Endothelial cell of umbilical vein (primary cell): Measurements from ENCODE around the gene GLRA1. TPM values are rescaled to one million over a fixed set of nuclear protein-coding genes. Genes with fewer than 3 reads are reported as not detected.

Experiments
- BruUV-seq: library from RNA; stranded (reverse); fragments of 400-500 nt; replicated peaks from 2 replicates; lab custom pipeline; 2021; lab: Mats Ljungman, UMichigan
- CTCF ChIA-PET: fragments of 300-600, 350-600 bp; sonication (Branson Sonifier 250); formaldehyde crosslinking; loops from one replicate; lab custom pipeline; 2021; ENCODE audit warnings: antibody characterized with exemption, inconsistent platforms; lab: Charles Lee
- POLR2A ChIA-PET: fragments of 300-600, 350-600 bp; sonication (Branson Sonifier 250); formaldehyde crosslinking; loops from one replicate; lab custom pipeline; 2021; ENCODE audit warnings: antibody characterized with exemption, inconsistent platforms; lab: Charles Lee
- DNase-seq: peaks from one replicate; pipeline ENCODE4 v3.0.0-alpha.2; 2011; ENCODE audit warnings: low read depth, low spot score
- FAIRE-seq: peaks from 2 replicates; lab custom pipeline; 2011; peaks lifted over from hg19 to GRCh38; lab: Jason Lieb, UNC
- H2AFZ ChIP-seq: 2 replicates; pipeline ENCODE4 v1.6.0; 2012; ENCODE audit warnings: low read depth, low read length, control low read depth, inconsistent platforms
- H3K27ac ChIP-seq: 2 replicates; pipeline ENCODE4 v1.5.1; 2011; ENCODE audit warnings: low read depth, mild to moderate bottlenecking, control low read depth, low read length, moderate library complexity; ENCODE audit not compliant: insufficient read depth
- H3K27me3 ChIP-seq, 2 experiments: 2 replicates each; pipeline versions ENCODE4 v1.6.0 to v1.6.1; 2011; ENCODE audit warnings: low read length in 2 of 2, mixed read lengths in 1 of 2; ENCODE audit not compliant: control insufficient read depth in 2 of 2, insufficient read depth in 2 of 2
- H3K36me3 ChIP-seq, 2 experiments: 2 replicates in 1 of 2; 3 replicates in 1 of 2; pipeline ENCODE4 v1.5.1; 2011; ENCODE audit warnings: low read length in 2 of 2, mild to moderate bottlenecking in 1 of 2, moderate library complexity in 1 of 2; ENCODE audit not compliant: control insufficient read depth in 2 of 2, insufficient read depth in 2 of 2; ENCODE audit errors: extremely low read depth in 1 of 2
- H3K4me1 ChIP-seq: 3 replicates; pipeline ENCODE4 v1.5.1; 2011; ENCODE audit warnings: mild to moderate bottlenecking, low read length; ENCODE audit not compliant: control insufficient read depth, insufficient read depth; ENCODE audit errors: extremely low read depth
- H3K4me2 ChIP-seq: 2 replicates; pipeline ENCODE4 v1.6.1; 2011; ENCODE audit warnings: low read length, control low read depth, mixed read lengths; ENCODE audit not compliant: insufficient read depth
- H3K4me3 ChIP-seq, 3 experiments: fragments of 200-600 bp in 1 of 3; sonication (generic), shearing (Covaris generic) in 1 of 3; replicated peaks in 1 of 3; 2 replicates each; pipeline ENCODE4 v1.5.1; 2011 to 2016; ENCODE audit warnings: control low read depth in 3 of 3, low read length in 3 of 3, mild to moderate bottlenecking in 2 of 3, inconsistent platforms in 1 of 3, low read depth in 1 of 3, moderate library complexity in 1 of 3; ENCODE audit not compliant: insufficient read depth in 1 of 3
- H3K79me2 ChIP-seq: 2 replicates; pipeline ENCODE4 v1.6.0; 2012; ENCODE audit warnings: low read length, inconsistent platforms; ENCODE audit not compliant: control insufficient read depth, insufficient read depth
- H3K9ac ChIP-seq: replicated peaks from 2 replicates; pipeline ENCODE3; 2011; ENCODE audit warnings: low read length, control low read depth; ENCODE audit not compliant: insufficient read depth; ENCODE audit errors: extremely low read depth
- H3K9me1 ChIP-seq: replicated peaks from 3 replicates; pipeline ENCODE4 v1.6.0; 2011; ENCODE audit warnings: mild to moderate bottlenecking, low read length; ENCODE audit not compliant: control insufficient read depth, insufficient read depth; ENCODE audit errors: extremely low read depth
- H3K9me3 ChIP-seq: replicated peaks from 2 replicates; pipeline ENCODE4 v1.5.1; 2012; ENCODE audit warnings: low read length, inconsistent platforms; ENCODE audit not compliant: control insufficient read depth, insufficient read depth
- H4K20me1 ChIP-seq: replicated peaks from 2 replicates; pipeline ENCODE3; 2011; ENCODE audit warnings: mild to moderate bottlenecking, low read length; ENCODE audit not compliant: control insufficient read depth, insufficient read depth; ENCODE audit errors: extremely low read depth
- EZH2 ChIP-seq: IDR thresholded peaks from 2 replicates; pipeline ENCODE4 v1.6.1; 2012; ENCODE audit warnings: borderline replicate concordance, low read depth, mild to moderate bottlenecking, moderate library complexity, low read length, inconsistent platforms; ENCODE audit not compliant: severe bottlenecking
- FOS ChIP-seq: IDR thresholded peaks from 2 replicates; pipeline ENCODE4 v1.6.1; 2011; ENCODE audit warnings: mild to moderate bottlenecking, low read length, moderate library complexity, borderline replicate concordance; ENCODE audit not compliant: insufficient read depth
- GATA2 ChIP-seq: IDR thresholded peaks from 2 replicates; pipeline ENCODE4 v1.7.0; 2011; ENCODE audit warnings: low read depth, mild to moderate bottlenecking, moderate library complexity, mixed read lengths, low read length; ENCODE audit not compliant: insufficient read length, insufficient read depth
- JUN ChIP-seq: IDR thresholded peaks from 2 replicates; pipeline ENCODE4 v1.6.1; 2011; ENCODE audit warnings: borderline replicate concordance, low read depth; ENCODE audit not compliant: insufficient read length, insufficient read depth
- MYC ChIP-seq: IDR thresholded peaks from one replicate; pipeline ENCODE4 v1.6.1; 2011; ENCODE audit warnings: mild to moderate bottlenecking, low read depth, low read length
- POLR2A ChIP-seq: IDR thresholded peaks from 2 replicates; pipeline ENCODE4 v1.6.1; 2012; ENCODE audit warnings: low read depth, mild to moderate bottlenecking, control low read depth, low read length
- POLR2AphosphoS5 ChIP-seq: IDR thresholded peaks from 2 replicates; pipeline ENCODE4 v1.6.1; 2012; ENCODE audit warnings: low read depth, mild to moderate bottlenecking, control low read depth, low read length, moderate library complexity; ENCODE audit not compliant: insufficient read depth
- dilution Hi-C: fragments of 300-500 bp; cut with MboI; formaldehyde crosslinking; loops from one replicate; pipeline ENCODE4 v1.15.0; 2019; ENCODE audit warnings: low sequenced_read_pairs; ENCODE audit not compliant: extremely low pct_ligation_motif_present
- intact Hi-C: fragments of 100-400 bp; cut with micrococcal nuclease; formaldehyde crosslinking; loops from one replicate; pipeline ENCODE4 v1.10.0; 2022
- polyA plus RNA-seq, 4 experiments: library from polyadenylated mRNA; depleted of rRNA in 3 of 4; stranded (reverse) in 3 of 4; unstranded in 1 of 4; fragments of >200 nt; gene quantifications; 2 replicates each; pipeline versions ENCODE4 v1.2.1 to v1.2.3, GENCODE V29; 2011 to 2012; ENCODE audit warnings: missing spikeins in 1 of 4
- total RNA-seq: library from RNA; stranded (reverse); gene quantifications from 2 replicates; pipeline ENCODE4 v1.2.3, GENCODE V29; 2021
- TF ChIP-seq, protein P1 (sequence below), 2 donors: IDR thresholded peaks; 1 replicate in 1 of 2; 2 replicates in 1 of 2; pipeline ENCODE4 v1.5.1; 2011; ENCODE audit warnings: low read length in 2 of 2, mild to moderate bottlenecking in 2 of 2, moderate library complexity in 2 of 2, control low read depth in 1 of 2, inconsistent platforms in 1 of 2, low read depth in 1 of 2; ENCODE audit not compliant: insufficient read depth in 1 of 2; ENCODE audit errors: extremely low read depth in 1 of 2
- TF ChIP-seq, protein P2 (sequence below): IDR thresholded peaks from 2 replicates; pipeline ENCODE4 v1.6.1; 2011; ENCODE audit not compliant: insufficient read depth, insufficient read length

GLRA1 gene
- total and polyA plus RNA-seq, 2 donors (not counting 3 experiments of a cell fraction or from before 2014, with no cell fraction given), result not detected

DNA sequence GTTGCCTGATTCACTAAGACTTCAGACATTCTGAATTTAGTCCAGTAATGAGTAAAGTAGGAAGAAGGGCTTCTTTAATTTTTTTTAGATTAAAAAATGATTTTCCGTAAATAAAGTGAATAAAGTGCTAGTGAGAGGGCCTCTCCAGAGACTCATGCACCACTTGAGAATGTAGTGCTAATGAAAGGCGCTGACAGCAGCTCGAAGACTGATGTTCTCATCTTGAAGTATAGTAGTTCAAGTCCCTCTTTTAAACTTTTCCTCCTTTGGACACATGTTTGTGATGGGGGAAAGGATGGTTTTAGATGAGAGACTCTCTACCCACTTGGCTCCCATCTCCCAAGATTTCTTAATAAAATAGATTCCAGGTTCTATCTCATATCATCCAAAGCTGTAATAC lies 104.4 kb downstream of the GLRA1 start:
- peaks cover 0 to 2% of the 10 kb centered on the region in 2 experiments for H3K36me3 ChIP-seq
- DNase-seq (no peak), FAIRE-seq (no peak)
- BruUV-seq, result no TSS peak
- TF ChIP-seq POLR2A (no peak), EZH2 (no peak), JUN (no peak), MYC (no peak), FOS (no peak), GATA2 (no peak), POLR2AphosphoS5 (no peak)
- TF ChIP-seq, protein P1, sequence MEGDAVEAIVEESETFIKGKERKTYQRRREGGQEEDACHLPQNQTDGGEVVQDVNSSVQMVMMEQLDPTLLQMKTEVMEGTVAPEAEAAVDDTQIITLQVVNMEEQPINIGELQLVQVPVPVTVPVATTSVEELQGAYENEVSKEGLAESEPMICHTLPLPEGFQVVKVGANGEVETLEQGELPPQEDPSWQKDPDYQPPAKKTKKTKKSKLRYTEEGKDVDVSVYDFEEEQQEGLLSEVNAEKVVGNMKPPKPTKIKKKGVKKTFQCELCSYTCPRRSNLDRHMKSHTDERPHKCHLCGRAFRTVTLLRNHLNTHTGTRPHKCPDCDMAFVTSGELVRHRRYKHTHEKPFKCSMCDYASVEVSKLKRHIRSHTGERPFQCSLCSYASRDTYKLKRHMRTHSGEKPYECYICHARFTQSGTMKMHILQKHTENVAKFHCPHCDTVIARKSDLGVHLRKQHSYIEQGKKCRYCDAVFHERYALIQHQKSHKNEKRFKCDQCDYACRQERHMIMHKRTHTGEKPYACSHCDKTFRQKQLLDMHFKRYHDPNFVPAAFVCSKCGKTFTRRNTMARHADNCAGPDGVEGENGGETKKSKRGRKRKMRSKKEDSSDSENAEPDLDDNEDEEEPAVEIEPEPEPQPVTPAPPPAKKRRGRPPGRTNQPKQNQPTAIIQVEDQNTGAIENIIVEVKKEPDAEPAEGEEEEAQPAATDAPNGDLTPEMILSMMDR (IDR thresholded peaks at IDR 0.05; ENCODE audit: extremely low read depth in 1 of 2, insufficient read depth in 1 of 2, low read depth in 1 of 2, low read length in 2 of 2), result no peak
- TF ChIP-seq, protein P2, sequence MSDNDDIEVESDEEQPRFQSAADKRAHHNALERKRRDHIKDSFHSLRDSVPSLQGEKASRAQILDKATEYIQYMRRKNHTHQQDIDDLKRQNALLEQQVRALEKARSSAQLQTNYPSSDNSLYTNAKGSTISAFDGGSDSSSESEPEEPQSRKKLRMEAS, result no peak
- H3K79me2 ChIP-seq, result no peaks in the 10 kb centered on the region
- dilution Hi-C loops, result no loop called here
- H3K27me3 ChIP-seq, result no peaks in the 10 kb centered on the region
- H2AFZ ChIP-seq, result no peak overlapping the region
- H3K4me3 ChIP-seq, result no peak overlapping the region
- POLR2A ChIA-PET, result no interaction called here
- no peak overlapping the region for H3K27ac ChIP-seq
- CTCF ChIA-PET, result no interaction called here
- H4K20me1 ChIP-seq, result no peaks in the 10 kb centered on the region
- intact Hi-C loops, result no loop called here
- no peak overlapping the region for H3K9ac ChIP-seq
- H3K9me1 ChIP-seq, result no peaks in the 10 kb centered on the region
- H3K4me1 ChIP-seq, result no peaks in the 10 kb centered on the region
- H3K4me2 ChIP-seq, result no peak overlapping the region
- no peaks in the 10 kb centered on the region for H3K9me3 ChIP-seq
